HG03139 (cell line): ENCODE results near the gene MAP3K7CL.
"Not testable (repeated sequence)": the region's sequence is repeated elsewhere in the genome, so short reads cannot be mapped to it uniquely, and the experiment has no call there.

Experiments used
- ATAC-seq: cut with Tn5 transposase; IDR thresholded peaks from one replicate; pipeline ENCODE4 v1.9.1; 2021; ENCODE audit not compliant: unreplicated experiment

The MAP3K7CL gene

DNA sequence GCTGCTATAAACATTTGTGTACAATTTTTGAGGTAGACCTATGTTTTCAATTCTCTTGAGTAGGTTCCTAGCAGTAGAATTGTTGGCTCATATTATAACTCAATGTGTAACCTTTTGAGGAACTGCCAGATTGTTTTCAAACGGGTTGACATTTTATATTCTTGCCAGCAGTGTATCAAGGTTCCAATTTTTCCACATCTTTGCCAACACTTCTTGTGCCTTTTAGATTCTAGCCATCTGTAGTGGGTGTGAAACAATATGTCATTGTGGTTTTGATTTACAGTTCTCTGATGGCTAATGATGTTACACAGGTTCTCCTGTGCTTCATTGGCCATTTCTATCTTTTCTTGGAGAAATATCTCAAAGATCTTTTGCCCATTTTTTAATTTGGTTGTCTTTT, 36.4 kb downstream of the MAP3K7CL start:
- ATAC-seq = no peak

GRCh38 chr21:29167481-29167880, 37.0 kb downstream of the MAP3K7CL start:
- ATAC-seq = not testable (repeated sequence)

DNA sequence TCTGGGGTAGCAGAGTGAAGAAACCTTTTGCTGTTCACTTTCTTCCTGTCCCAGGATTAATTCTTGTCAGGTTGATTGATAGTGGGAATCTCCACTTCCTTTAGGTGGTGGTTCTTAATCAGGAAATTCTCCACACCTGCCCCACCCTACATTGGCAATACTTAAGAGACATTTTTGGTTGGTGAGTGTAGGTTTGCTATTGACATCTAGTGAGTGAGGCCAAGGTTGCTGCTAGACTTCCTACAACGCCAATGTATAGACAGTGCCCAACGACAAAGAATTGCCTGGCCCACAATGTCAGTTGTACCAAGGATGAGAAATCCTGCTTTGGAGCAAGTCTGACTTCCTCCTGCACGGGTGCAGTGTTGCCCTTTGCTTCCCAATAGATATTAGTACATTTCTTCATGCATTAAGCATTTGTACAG, 38.5 kb downstream of the MAP3K7CL start:
- ATAC-seq = no peak

GRCh38 chr21:29170944-29171343, 40.5 kb downstream of the MAP3K7CL start:
- no peak for ATAC-seq

GRCh38 chr21:29172282-29172681, 41.8 kb downstream of the MAP3K7CL start:
- ATAC-seq = no peak

GRCh38 chr21:29174607-29175013, 44.2 kb downstream of the MAP3K7CL start:
- no peak for ATAC-seq

GRCh38 chr21:29175408-29176134, 45.1 kb downstream of the MAP3K7CL start:
- no peak for ATAC-seq

- ATAC-seq = no peak
These were observed 46.2 kb downstream of the MAP3K7CL start for GRCh38 chr21:29176471-29177120.

- ATAC-seq = no peak
These were observed 47.4 kb downstream of the MAP3K7CL start for GRCh38 chr21:29177800-29178199.

- ATAC-seq = no peak
These were observed 48.5 kb downstream of the MAP3K7CL start for GRCh38 chr21:29178926-29179325.

- no peak for ATAC-seq
These were observed 49.1 kb downstream of the MAP3K7CL start for GRCh38 chr21:29179503-29179902.

GRCh38 chr21:29181799-29182470, 51.5 kb downstream of the MAP3K7CL start:
- no peak for ATAC-seq

DNA sequence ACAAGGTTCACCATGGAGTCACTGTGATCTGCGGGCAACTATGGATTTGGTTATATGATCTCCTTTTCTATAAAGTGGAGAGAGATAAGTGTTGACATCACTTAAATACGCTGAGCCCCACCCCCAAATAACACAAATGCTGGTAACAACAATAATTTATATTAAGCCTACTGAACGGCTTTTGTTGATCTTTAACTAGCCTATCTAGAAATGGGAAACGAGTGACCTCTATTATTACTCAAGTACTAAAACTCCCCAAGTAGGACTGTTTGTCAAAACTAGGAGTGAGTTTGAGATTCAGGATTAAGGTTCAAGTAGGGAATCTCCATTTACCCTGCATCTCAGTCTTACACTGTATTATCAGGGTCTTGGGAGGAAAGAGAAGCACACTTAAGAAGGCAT, 52.2 kb downstream of the MAP3K7CL start:
- no peak for ATAC-seq

- ATAC-seq = no peak
These were observed 53.6 kb downstream of the MAP3K7CL start for GRCh38 chr21:29184037-29184436.

GRCh38 chr21:29185172-29185571, 54.7 kb downstream of the MAP3K7CL start:
- no peak for ATAC-seq

- ATAC-seq = no peak
These were observed 55.2 kb downstream of the MAP3K7CL start for GRCh38 chr21:29185633-29186032.

GRCh38 chr21:29186246-29186645, 55.8 kb downstream of the MAP3K7CL start:
- ATAC-seq = no peak

DNA sequence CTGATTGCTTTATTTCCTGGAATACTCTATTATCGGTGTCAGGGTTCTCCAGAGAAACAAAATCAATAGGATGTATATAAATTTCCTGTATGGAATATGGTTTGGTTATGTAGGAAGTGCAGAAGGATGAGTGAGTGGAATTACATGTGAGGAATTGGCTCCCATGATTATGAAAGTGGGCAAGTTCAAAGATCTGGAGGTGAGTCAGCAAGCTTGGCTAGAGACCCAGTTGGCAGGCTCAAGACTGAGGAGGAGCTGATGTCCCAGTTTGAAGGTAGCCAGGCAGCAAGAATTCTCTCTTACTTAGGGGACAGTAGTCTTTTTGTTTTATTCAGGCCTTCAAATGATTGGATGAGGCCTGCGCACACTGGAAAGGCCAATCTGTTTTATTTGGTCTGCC, 57.5 kb downstream of the MAP3K7CL start:
- ATAC-seq = no peak

GRCh38 chr21:29189353-29189752, 58.9 kb downstream of the MAP3K7CL start:
- ATAC-seq = no peak

DNA sequence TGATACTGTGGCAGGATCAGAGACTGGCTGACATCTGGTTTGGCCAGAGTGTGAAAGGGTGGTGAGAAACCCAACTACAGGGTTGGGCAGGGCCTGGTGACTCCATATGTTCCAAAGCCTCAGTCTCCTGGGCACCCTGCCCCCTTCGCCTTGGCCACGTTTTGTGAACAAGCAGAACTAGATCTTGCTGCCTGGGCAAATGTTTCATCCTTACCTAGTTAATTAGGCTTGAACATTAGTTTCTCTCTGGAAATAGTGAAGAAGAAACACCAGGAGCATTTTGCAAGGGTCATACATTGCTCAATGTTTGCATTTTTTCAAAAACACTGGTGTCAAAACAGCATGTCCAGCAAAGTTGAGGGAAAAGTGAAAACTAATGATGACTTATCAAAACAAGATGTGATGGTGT, 60.5 kb downstream of the MAP3K7CL start:
- no peak for ATAC-seq

GRCh38 chr21:29193072-29193471, 62.6 kb downstream of the MAP3K7CL start:
- ATAC-seq = no peak

DNA sequence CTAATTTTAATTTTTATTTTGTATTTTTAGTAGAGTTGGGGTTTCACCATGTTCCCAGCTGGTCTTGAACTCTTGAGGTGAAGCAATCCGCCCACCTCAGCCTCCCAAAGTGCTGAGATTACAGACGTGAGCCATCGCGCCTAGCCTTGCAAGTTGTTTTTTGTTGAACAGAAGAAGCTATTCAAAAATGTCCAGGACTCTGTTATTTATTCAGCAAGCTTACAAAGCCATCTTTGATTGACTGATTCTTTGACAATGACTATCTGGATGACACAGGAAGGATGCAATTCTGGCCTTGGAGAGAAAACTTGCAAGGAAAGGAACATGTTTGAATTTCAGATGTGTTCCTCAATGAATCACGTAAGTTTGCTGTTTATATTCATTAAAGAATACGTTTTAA, 63.5 kb downstream of the MAP3K7CL start:
- no peak for ATAC-seq
